Stimulated activated CD4-positive, alpha-beta T cell treated with anti-CD3 and anti-CD28 coated beads, Interleukin-1b, Interleukin-23, amount 100 ng/mL, for 4 hours (primary cell): ENCODE data around the gene MAEL.

Source experiments
- DNase-seq, 2 donors: peaks; one replicate each; pipeline ENCODE4 v3.0.0-alpha.2; 2020; ENCODE audit warnings: low read depth in 2 of 2

The MAEL gene

DNA sequence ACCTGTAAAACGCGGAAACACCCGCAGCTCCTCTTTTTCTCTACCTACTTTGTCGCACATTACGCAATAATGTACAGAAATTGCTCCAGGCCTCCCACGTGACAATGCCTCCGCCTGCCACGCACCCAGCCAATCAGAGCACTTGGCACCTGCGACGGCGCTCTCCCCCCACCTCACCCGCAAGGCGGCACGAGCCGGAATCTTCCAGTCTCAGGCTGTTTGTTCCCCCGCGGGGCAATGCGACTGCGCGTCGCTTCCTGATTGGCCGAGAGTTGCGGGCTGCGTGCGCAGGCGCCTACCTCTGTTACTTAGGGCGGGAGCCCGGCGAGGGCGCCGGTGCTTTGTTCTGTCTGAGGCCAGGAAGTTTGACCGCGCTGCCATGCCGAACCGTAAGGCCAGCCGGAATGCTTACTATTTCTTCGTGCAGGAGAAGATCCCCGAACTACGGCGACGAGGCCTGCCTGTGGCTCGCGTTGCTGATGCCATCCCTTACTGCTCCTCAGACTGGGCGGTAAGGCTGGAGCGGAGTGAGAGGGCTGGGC, at the start of gene MAEL:
Gene MAEL, plus strand, starts transcription at position 307 of the 542 bp plus-strand sequence. Its CDS starts 73 bp downstream, at position 380.
- DNase-seq = no peak

DNA sequence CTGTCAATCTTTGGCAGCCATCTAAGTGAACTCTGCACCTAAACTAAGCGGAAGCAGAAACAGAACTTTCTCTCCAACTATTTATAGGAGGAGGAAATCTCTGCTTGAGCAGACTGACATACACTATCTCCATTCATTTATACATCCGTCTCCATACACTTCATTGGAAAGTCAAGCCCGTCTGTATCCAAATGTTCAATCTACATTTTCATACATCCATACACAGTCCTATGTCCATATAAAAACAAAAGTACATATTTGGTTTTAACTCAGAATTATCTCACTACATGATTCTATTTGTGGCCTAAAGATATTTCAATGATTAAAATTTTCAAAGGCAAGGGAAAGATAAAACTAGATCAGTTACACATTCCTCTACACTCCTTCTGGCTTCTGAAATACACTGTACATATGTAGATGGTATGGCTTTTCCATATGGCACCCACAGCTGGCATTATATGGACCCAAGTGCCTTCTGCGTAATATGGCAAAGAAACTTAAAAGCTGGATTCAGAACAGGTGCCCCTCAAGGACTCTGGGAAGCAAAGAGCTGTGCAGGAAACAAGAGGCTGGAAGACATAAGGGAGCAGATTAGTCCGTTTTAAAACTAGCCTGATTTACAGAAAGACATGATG, 49.2 kb upstream of the MAEL start:
- no peak for DNase-seq

DNA sequence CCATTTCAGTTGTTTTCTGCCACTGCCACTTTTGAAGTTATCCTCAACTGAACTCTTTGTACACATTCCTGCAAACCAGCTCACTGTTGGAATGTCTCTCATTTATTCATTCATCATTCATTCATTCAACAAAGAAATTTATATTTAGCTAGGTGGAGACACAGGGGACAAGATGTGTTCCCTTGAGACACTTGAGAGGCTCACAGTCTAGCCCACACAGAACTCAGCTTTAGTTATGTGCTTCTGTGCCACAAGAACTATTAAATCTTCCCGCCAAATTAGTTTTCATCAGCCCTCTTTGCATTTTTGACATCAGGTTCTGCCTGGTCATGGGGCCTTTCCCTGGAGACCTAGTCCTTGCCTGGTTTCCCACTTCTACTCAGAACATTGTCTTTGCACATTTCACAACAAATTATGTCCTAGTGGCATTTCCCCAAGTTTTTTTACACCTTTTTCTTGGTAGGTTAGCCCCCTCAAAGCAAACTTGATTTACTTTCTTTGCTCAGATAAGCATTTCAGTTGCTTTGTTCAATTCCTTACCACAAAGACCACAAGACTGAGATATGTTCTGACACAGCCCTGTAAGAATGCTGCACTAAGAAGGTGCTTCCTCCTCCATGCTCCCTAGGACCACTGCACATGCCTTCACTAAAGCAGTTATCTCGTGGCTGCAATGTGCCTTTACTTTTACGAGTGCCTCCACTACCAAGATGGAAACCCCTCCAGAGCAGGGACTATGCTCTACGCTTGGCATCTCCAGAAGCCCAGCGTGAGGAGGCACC, 44.7 kb upstream of the MAEL start:
- no peak for DNase-seq

DNA sequence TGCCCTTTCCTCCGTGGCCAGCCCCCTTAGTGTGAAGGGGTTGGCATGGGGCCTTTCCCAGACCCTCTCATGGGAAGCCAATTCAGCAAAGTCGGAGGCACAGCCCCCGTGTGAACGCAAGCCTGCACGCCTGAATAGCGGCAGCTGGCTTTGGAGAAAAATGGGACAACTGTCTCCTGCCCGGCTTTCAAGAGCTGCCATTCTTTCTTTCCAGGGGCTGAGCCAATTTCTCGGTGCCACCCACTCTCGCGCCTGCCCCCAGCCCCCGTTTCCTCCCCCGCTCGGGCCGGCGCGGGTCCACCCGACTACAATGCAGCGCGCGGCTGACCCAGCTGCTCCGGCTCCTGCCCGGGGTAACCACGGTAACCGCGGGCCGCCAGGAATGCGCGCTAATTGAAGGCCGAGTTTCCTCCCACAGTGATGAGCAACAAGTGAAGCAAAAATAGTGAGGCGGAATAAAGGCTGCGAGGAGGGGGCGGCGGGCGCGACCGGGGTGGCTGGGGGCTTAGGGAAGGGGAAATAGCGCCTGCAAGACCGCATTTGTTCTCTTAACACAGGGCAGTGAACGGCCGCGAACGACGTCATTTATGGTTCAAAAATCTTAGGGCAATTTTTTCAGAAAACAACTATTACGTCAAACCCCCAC, 41.6 kb upstream of the MAEL start:
- no peak for DNase-seq

GRCh38 chr1:166948856-166949350, 40.2 kb upstream of the MAEL start:
- no peak for DNase-seq

DNA sequence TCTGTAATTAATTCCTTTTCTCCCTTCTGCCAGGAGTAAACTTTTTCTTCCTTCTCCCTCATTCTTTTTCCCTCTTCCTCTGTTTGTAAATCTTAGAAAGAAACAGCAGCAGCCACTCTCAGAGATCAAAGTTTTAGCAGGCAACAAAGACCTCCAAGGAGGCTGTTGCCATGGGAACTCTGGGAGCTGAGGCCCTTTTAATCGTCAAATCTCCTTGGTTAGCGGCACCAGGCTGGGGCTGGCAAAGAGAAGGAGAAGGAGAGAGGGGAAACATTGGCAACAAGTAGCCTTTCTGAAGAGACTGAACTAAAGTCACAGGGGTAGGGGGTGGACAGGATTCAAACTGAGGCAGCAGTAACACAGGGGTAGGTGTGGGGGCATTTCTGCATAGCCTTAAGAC, 38.9 kb upstream of the MAEL start:
- no peak for DNase-seq

- no peak for DNase-seq
These were observed 38.0 kb upstream of the MAEL start for GRCh38 chr1:166951050-166951449.

GRCh38 chr1:166952002-166952746, 36.9 kb upstream of the MAEL start:
- DNase-seq = no peak

- no peak for DNase-seq
These were observed 35.6 kb upstream of the MAEL start for GRCh38 chr1:166953491-166953890.

GRCh38 chr1:166956057-166956850, 32.8 kb upstream of the MAEL start:
- no peak for DNase-seq

DNA sequence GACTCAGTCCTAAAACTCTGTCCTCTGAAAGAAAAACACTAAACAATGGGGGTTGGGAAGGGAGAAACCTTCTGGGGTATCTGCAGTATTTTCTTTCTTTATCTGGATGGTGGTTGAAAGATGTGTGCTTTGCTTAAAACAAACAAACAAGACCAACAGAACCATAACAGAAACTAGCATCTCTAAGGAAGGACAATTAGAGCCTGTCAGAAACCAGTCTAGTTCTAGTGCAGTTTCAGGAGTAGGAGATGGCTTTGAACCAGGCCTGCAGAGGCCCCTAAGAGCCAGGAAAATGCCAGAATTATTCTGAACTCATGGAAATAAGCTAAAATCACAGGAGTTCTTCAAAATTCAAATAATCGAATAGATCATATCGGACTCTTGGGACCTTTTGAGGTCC, 32.2 kb upstream of the MAEL start:
- no peak for DNase-seq

- no peak for DNase-seq
These were observed 28.1 kb upstream of the MAEL start for GRCh38 chr1:166960858-166961474.

DNA sequence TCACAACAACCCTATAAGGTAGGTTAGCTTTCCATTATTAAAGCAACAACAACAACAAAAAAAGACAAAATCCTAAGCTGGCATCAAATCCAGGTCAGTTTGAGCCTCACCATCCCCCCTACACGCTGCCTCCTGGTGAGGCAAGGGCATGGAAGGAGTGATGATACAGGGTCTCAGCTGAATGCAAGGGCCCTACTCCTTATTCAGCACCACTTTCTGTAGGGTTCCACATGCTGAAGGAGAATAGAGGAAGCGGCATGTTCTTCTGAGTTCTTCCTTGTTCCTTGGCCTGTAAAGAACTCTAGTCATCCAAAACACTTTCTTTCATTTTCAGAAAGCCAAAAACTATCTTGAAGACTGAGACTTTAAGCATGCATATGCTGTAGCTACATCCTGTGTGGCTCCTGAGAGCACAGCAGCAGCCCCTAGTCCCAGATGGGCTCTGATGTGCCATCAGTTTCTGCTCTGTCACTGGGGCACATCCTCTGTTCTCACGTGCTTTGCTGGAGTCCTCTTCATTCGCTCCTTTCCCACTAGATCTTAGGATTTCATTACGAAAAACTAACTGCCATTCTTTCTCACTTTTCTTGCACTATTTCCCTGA, 19.9 kb upstream of the MAEL start:
- no peak for DNase-seq

DNA sequence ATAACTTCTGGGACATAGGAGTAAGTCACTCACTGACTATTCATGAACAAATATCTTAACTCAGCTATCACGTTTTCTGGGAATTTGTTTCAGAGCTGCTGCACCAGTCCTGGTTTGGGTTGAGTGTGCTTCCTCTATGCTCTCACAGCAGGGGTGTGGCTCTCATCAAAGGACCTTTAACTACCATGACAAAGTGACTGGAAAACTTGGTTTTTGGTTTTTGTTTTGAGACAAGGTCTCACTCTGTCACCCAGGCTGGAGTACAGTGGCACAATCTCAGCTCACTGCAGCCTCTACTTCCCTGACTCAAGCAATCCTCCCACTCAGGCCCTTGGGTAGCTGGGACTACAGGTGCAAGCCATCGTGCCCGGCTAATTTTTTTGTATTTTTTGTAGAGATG, 17.8 kb upstream of the MAEL start:
- no peak for DNase-seq

DNA sequence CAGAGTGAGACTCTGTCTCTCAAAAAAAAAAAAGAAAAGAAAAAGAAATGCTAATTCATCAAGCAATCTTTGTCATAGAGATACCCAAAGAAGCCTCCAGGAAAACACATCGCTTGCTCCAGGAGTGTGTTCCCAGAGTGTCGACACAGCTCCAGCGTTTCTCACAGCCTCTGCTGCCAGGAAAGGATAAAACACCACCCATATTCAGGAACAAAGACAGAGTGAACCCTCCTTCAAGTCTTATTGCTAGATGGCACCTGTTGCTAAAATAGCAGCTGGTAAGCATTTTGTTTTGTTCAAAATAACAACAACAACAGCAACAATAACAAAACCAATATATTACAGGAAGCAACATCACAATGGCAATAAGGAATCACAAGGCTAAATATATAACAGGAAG, 16.9 kb upstream of the MAEL start:
- DNase-seq = no peak

GRCh38 chr1:166972826-166973225, 16.3 kb upstream of the MAEL start:
- DNase-seq = no peak

DNA sequence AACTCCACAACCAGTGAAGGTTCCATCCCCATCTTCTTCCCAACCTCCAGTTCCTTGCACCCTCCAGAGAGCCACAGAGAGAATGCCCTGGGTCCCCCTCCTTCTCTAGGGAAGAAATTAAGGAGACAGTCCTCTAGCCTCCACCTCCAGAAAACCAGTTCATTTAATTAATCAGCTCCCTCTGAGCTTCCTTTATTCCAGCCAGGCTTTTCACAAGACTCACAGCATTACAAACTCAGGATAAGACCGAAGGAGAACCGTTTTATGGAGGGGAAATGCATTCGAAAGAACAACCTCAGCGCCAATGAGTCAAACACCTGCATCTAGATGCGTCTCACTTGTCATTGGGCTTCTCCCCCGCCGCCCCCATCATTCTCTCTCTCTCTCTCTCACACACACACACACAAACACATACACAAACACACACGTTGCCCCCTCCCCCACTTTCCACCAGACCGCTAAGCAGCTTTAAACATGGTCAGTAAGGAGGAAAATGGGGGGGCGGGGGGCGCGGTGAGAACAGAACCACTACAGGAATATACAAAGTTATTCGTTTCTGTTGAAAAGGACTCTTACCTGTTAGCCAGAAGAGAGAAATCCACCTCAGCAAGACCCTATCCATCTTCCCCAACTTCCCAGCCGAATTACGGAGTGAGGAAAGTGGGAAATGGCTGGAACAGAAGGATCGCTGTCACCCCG, 14.3 kb upstream of the MAEL start:
- DNase-seq = peak; percentile 40

GRCh38 chr1:166975361-166976129, 13.5 kb upstream of the MAEL start, which contains the start of gene ILDR2:
Gene ILDR2 (minus strand): TSS chr1:166975540. CDS start chr1:166975268, 272 bp downstream.
- DNase-seq = peak; percentile 54 to 60

DNA sequence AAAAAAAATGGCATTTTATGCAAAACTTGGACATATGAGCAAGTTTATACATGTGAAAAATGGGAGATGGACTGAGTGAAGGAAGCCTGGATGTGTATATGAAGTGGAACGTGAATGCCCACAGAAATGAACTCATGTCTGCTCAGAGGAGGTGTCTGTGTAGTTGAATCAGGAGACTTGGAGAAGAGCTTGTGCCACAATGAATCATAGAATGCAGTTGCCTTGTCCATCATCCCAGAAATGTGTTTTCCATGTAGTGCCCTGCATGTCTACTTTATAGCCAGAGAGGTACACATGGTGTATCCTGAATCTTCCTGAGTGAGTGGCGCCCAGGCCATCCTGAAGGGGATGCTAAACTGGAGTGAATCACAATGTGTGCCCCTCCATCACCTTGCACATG, 11.1 kb upstream of the MAEL start:
- no peak for DNase-seq
